SK-N-DZ (cell line): ENCODE data around the gene POU2F1.
A peak's percentile ranks its signal among the peaks of the same experiment; 100 is the strongest.
"Not testable (repeated sequence)": the region's sequence is repeated elsewhere in the genome, so short reads cannot be mapped to it uniquely, and the experiment has no call there.

Source experiments
- DNase-seq: peaks from one replicate; pipeline ENCODE4 v3.0.0-alpha.2; 2015; ENCODE audit warnings: low spot score

The POU2F1 gene

DNA sequence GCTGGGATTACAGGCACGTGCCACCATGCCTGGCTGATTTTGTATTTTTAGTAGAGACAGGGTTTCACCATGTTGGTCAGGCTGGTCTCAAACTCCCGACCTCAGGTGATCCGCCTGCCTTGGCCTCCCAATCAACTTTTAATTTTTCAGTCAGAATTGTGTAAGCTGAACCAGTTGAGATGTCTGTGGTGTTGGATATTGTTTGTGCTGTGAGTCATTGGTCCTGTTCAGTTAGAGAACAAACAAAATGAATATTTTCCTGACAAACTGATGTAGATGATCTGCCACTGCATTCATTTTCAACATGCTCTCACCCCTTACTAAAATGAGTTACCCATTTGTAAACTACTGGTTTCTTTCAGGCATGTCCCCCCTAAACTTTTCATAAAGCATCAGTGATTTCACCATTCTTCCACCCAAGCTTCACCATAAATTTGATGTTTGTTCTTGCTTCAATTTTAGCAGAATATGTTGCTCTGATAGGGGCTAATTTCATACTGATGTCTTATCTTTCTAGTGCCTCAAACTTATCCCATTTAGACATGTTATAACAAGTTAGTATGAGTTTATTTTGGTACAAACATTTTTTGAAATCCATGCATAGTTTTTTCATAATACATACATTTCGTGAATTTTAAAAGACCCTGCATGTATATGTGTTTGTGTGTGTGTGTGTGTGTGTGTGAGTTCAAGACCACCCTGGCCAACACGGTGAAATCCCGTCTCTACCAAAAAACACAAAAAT lies 15.2 kb upstream of the POU2F1 start:
- DNase-seq, result not testable (repeated sequence)

GRCh38 chr1:167206166-167206835 lies 14.4 kb upstream of the POU2F1 start:
- DNase-seq, result no peak

- no peak for DNase-seq
These were observed 12.6 kb upstream of the POU2F1 start for GRCh38 chr1:167207940-167208623.

DNA sequence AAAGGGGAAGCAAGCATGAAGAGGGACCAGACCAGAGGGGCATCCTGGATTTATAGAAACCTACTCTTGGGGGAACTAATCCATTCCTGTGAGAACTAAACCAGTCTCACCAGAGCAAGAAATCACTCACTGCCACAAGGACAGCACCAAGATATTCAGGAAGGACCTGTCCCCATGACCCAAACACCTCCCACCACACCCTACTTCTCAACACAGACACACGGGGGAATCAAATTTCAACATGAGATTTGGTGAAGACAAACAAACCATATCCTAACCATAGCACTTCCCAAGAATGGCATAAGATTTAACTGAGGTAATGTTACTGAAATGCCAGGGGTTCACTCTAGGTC lies 12.1 kb upstream of the POU2F1 start:
- no peak for DNase-seq

DNA sequence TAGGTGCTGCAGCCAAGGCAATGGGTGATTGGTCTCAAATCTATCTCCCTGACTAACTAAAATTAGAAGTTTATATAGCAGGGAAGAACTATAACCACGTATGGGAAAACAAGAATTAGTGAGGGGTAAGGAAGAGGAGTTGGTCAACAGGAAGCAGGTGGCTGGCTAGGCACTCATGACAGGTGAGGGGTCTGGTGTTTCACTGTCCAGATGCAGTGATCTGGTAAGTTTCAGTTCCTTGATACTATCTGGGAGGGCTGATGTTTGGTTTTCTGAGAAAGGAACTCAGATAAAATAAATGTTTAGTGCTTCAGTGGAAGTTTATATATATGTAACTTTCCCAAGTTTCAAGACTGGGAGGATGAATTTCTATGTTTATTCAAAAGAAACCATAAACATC lies 11.6 kb upstream of the POU2F1 start:
- no peak for DNase-seq

DNA sequence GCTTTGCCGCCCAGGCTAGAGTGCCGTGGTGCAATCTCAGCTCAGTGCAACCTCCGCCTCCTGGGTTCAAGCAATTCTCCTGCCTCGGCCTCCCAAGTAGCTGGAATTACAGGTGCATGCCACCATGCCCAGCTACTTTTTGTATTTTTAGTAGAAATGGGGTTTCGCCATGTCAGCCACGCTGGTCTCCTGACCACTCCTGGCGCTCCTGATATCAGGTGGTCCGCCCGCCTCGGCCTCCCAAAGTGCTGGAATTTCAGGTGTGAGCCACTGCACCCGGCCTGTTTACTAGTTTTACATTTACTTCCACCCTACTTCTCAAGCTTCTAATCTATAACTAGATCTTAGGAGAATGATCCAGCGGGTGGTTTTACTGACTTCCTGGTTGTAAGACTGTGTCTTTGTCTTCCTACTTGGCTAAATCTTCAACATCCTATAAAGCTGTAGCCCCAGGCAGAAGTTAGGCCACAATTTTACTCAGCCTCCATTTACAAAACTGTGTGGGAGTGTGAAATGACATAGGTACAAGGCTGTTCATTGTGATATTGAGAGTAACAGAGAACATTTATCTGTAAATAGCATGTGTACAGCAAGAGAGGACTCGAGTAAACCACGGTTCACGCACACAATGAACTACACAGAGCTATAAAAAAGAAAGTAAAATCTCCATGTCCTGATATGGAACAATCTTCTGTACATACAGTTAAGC lies 9.6 kb upstream of the POU2F1 start:
- no peak for DNase-seq

DNA sequence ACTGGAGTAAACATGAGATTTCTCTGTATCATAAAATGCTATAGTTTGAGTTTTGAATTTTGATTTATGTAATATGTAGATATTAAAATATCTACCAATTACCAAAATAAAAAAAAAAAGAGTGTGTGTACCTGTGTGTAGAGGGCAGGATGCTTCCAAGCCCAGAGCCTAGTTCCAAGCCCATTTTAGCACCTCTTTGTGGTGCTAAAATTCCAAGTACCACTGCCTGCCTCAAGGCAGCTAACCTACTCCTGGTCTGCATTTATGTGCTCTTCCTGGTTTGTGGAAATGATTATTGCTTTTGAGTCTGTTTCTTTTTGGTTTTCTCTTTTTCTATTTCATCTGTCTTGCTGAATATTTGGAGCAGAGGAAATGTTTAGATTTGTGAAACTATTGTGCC lies 8.7 kb upstream of the POU2F1 start:
- no peak for DNase-seq

- DNase-seq, result peak; percentile 62
These were observed 3.9 kb upstream of the POU2F1 start for GRCh38 chr1:167216809-167217208.

GRCh38 chr1:167219194-167219593 lies 1.5 kb upstream of the POU2F1 start:
- DNase-seq, result no peak

- DNase-seq, result peak; percentile 84
These were observed 795 bp upstream of the POU2F1 start for GRCh38 chr1:167219646-167220536.

- DNase-seq, result no peak
These were observed 546 bp downstream of the POU2F1 start for GRCh38 chr1:167221126-167221737.

DNA sequence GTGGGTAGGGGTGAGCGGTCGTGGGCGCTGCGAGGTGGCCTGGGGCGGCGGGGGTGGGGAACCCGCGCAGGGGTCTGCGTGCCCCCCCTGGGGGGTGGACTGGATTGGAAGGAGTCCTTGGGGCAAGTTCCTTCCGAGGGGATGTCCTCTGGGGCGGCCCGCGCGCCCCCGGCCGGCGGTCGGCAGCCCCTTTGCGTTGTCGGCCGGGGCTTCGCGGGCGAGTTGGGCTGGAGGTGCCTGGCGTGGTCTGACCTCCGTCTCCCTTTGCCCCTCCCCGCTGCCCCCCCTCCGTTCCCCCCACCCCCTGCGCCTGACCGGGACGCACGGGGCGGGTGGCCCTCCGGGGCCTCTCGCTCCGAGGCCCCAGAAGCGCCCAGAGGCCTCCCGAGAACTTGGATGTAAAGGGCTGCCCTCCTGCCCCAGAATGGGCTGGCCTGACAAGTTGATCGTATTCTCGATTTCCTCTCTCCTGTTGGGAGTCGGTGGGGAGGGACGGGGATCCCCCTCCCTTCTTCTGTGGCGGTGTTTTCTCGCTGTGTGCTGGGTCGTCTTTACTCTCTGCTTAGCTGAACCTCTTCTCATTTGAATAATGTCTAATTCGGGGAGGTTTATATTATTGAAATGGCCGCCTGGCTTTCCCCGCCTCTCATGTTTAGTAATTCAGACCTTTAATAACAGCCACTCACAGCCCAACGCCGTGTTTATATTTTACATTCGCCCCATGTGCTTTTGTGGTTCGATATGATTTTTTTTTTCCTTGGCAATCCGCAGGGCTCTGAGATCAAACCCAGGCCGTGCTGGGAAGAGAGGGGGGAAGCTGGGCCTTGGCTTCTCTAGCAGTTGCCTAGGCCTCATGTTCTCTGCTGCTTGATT lies 1.3 kb downstream of the POU2F1 start:
- DNase-seq, result peak; percentile 79

DNA sequence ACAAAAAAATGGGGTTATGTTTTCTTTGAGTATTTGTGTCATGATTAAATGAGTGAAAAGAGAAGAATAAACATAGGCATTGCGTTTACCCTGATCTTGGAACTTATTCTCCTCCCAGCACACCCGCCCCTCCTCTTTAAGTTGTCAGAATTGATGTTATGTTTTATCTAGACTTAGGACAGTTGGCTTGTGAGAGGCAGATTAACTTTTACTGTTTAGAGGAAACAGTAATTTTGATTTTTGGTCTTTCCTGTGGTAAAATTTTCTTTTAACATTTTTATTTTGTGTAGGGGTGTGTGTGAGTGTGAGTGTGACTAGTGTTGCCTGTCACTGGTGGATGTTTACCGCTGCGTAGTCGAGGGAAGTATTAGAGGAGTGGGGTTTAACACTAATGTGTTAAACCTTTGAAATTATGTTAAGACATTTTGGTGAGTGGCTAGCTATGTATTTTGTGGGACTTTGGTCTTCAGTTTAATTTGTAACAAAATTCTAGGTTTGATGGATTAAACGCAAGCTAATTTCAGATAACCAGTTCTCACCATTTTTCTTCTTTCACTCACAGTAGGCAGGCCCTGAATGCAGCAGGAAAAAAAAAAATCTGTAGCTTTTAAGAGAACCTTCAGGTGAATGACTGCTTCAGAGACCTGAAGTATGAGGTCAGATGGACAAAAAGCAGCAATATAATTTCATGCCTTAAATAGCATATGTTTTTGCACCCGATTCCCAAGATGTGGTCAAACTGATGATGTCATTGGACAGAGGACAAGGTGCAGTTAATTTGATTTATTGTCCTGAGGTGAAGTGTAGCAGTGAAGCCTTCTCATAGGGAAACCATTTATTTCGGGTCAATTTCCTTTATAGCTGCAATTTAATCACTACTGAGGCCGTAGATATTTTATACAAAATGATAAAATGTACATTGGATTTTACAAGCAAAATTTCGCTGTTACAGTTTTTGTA lies 2.7 kb downstream of the POU2F1 start:
- DNase-seq, result peak; percentile 22

DNA sequence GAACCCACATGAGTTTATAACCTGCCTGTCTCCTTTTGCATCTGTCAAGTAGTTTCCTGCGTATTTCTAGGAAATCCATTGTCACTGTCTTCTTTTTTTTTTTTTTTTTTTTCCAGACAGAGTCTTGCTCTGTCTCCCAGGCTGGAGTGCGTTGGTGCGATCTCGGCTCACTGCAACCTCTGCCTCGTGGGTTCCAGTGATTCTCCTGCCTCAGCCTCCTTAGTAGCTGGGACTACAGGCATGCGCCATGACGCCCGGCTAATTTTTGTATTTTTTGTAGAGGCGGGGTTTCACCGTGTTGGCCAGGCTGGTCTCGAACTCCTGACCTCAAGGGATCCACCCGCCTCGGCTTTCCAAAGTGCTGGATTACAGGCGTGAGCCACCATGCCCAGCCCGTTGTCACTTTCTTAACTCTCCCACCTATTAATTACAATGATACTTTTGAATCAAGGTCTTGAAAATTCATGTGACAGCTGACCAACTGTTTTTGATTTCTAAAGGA lies 4.1 kb downstream of the POU2F1 start:
- not testable (repeated sequence) for DNase-seq

GRCh38 chr1:167225920-167226319 lies 5.2 kb downstream of the POU2F1 start:
- no peak for DNase-seq

GRCh38 chr1:167227934-167228378 lies 7.3 kb downstream of the POU2F1 start:
- DNase-seq, result no peak

DNA sequence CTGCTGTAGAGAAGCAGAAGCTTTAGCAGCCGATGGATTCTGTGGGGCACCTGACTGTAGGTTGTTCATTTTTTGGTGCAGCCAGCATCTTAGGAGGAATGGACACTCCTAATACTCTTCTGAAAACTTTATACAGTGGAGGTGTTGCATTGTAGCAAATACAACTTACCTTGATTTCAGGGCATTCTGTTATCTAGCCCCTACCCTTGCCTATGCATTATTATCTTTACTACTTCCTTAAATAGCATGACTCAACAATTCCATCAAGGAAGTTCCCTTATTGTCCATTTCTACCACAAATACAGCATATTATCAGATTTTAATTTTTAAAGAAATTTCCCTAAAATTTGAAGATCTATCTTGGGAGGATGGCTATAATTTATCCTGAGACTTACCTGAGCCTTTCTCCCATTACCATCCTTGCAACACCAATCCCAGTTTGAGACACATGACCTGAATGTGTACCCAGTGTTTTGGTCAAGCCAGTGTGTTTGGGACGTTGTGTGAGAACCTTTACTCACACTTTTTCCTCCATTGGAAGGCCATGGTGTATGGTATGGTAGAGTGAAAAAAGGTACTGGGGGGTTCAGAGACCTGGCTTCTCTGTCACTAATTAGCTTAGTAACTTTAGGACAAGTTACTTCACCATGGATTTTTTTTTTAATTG lies 9.2 kb downstream of the POU2F1 start:
- DNase-seq, result no peak

DNA sequence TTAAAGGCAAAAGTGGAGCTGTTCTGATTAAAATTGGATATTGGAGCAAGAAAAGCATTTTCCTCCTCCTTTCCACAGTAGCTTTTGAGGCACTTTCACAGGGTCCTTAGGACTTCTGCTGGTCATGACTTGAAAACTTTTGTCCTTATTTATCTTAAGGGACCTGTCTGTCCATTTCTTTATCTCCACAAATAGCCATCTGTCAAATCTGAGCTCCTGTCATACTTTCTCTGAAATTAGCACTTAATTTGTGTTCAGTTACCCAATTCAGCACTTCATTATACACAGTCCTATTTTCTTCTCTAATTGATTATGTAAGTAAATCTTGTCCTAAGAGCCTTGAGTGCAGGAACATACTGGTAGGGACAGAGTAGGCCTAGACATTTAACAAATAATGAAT lies 9.8 kb downstream of the POU2F1 start:
- DNase-seq, result no peak
